GM23338 (cell line): Measurements from ENCODE around the gene ARX.

Source experiments
- CREB1 ChIP-seq: fragments of 250-450 bp; sonication (Bioruptor Pico); IDR thresholded peaks from 2 replicates; pipeline ENCODE4 v1.5.0; 2020; ENCODE audit warnings: low read depth, mild to moderate bottlenecking, moderate library complexity
- CTCF ChIP-seq, 2 experiments: fragments of 200-600 bp in 1 of 2; sonication (generic) in 1 of 2; conservative IDR thresholded peaks; 2 replicates each; pipeline versions ENCODE4 v1.5.1 to v1.6.1; 2016 to 2017; ENCODE audit warnings: antibody characterized with exemption in 2 of 2, low read depth in 2 of 2, mild to moderate bottlenecking in 2 of 2, moderate library complexity in 1 of 2
- JUNB ChIP-seq: IDR thresholded peaks from one replicate; pipeline ENCODE4 v1.6.1; 2016; ENCODE audit warnings: antibody characterized with exemption; ENCODE audit not compliant: unreplicated experiment
- NANOG ChIP-seq: IDR thresholded peaks from 2 replicates; pipeline ENCODE4 v1.6.1; 2016; ENCODE audit warnings: antibody characterized with exemption, borderline replicate concordance
- POLR2AphosphoS5 ChIP-seq: IDR thresholded peaks from 2 replicates; pipeline ENCODE4 v1.6.1; 2016; ENCODE audit warnings: antibody characterized with exemption, low read depth

DNA sequence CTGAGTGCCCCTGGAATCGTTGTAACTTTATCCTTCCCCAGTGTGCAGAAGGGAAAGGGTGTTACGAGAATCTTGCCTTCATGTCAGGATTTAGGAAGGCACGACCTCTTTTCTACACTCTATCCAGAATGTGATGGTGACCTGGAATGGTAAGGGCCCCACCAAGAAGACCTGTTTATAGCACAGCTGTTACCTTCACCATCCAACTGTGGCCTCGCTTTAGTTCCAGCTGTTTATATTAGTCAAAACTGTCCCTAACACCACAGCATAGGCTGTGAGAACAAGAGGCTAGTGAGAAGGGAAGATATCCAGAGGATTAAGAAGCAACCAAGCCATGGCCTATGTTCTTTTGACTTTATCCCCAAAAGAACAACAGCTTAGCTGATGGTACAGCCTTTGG is 28.0 kb downstream of the ARX start:
- TF ChIP-seq JUNB (no peak), CREB1 (no peak), CTCF (conservative IDR thresholded peaks at IDR 0.05; ENCODE audit: low read depth in 2 of 2) (no peak), POLR2AphosphoS5 (no peak), NANOG (no peak)
